ENCODE results near the gene MOG. TPM values are rescaled to one million over a fixed set of nuclear protein-coding genes. Genes with fewer than 3 reads are reported as not detected.

The MOG gene
- total RNA-seq, 6 experiments from 2014 or later = not detected

DNA sequence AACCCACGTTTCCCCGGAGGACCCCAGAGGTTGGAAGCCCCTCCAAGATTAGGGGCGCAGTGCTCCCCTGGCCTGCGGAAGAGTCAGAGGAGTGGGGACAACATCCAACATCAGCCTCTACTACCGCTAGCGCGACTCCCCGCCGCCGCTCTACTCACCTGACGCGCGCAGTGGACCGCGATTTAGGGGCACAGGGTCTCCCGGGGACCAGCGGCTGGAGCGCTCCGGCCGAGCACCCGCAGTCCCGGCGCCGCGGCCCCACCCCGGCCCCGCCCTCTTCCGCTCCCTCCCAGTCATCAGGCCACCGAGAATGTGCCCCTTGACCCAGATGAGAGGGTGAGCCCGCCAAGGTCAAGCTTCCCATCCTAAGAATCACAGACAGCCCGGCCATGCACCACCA is 24.0 kb downstream of the MOG start, which contains the start of gene ZFP57:
TSS of gene ZFP57 (minus strand) at position 249 of the 400 bp plus-strand sequence. CDS start 4,149 bp downstream, outside the sequence.
- Histone ChIP-seq H3K4me1 (no peaks in the 10 kb centered on the region), H3K9me3 (no peaks in the 10 kb centered on the region), H3K27me3 (peaks cover 0 to 4% of the 10 kb centered on the region in 2 donors), H3K36me3 (no peaks in the 10 kb centered on the region), H3K27ac (no peak within 1 kb of the TSS), H3K4me3 (no peak within 1 kb of the TSS)
- DNase-seq (no peak), ATAC-seq (no peak)
- WGBS (ENCODE audit: insufficient coverage, low coverage, low lambda C conversion rate, missing lambda C conversion rate) = 39% methylated on average over 8 of the region's 31 CpGs
- intact Hi-C loops (cut with DNase I) = no loop called here
- TF ChIP-seq, protein P1, sequence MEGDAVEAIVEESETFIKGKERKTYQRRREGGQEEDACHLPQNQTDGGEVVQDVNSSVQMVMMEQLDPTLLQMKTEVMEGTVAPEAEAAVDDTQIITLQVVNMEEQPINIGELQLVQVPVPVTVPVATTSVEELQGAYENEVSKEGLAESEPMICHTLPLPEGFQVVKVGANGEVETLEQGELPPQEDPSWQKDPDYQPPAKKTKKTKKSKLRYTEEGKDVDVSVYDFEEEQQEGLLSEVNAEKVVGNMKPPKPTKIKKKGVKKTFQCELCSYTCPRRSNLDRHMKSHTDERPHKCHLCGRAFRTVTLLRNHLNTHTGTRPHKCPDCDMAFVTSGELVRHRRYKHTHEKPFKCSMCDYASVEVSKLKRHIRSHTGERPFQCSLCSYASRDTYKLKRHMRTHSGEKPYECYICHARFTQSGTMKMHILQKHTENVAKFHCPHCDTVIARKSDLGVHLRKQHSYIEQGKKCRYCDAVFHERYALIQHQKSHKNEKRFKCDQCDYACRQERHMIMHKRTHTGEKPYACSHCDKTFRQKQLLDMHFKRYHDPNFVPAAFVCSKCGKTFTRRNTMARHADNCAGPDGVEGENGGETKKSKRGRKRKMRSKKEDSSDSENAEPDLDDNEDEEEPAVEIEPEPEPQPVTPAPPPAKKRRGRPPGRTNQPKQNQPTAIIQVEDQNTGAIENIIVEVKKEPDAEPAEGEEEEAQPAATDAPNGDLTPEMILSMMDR (IDR thresholded peaks at IDR 0.05) = no peak
- TF ChIP-seq POLR2A (IDR thresholded peaks at IDR 0.05) = no peak

DNA sequence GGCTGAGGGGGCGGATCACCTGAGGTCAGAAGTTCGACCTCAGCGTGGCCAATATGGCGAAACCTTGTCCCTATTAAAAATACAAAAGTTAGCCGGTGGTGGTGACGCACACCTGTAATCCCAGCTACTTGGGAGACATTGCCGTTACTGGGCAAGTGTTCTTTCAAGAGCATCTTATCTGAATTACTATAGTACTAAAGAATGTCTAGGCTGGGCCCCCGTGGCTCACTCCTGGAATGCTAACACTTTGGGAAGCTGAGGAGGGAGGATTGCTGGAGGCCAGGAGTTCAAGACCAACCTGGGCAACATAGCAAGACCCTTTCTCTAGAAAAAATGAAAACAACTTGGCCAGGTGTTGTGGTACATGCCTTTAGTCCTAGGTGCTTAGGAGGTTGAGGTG is 24.9 kb downstream of the MOG start:
- H3K4me1 ChIP-seq = no peaks in the 10 kb centered on the region
- intact Hi-C loops (cut with DNase I) = no loop called here
- H3K27ac ChIP-seq = no peak overlapping the region
- peaks cover 0 to 4% of the 10 kb centered on the region in 2 donors for H3K27me3 ChIP-seq
- H3K36me3 ChIP-seq = no peaks in the 10 kb centered on the region
- ATAC-seq (no peak), DNase-seq (no peak)
- no peaks in the 10 kb centered on the region for H3K9me3 ChIP-seq
- H3K4me3 ChIP-seq = no peak overlapping the region
- TF ChIP-seq, protein P1 (IDR thresholded peaks at IDR 0.05) = no peak
- no peak for TF ChIP-seq POLR2A (IDR thresholded peaks at IDR 0.05)
- WGBS (ENCODE audit: insufficient coverage, low coverage, low lambda C conversion rate, missing lambda C conversion rate) = 57% methylated on average over 3 of the region's 8 CpGs

DNA sequence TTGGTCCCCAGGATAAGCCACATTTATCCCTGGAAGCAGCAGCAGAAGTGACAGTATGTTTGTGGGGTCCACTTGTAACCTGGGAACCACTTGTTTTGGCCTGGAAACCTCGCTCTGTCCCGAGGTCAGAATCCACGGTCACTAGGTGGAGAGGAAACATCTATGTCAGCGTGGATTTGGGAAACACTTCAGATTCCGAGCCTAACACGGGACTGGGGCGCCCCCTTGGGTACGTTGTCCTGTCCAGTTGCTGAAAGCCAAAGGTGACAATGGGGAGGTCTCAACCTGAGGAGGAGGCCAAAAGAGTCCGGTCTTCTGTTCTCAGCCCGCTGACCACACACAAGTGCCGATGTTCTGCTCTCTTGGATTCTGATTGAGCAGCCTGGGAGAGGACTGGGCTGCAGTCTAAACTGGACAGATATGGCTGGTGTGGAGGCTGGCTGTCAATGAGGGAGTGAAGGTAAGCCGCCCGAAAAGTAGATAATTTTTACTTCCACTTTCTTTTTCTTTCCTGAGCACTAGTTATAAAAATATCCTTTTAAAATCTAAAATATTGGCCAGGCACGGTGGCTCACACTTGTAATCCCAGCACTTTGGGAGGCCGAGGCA is 28.9 kb downstream of the MOG start:
- WGBS (ENCODE audit: insufficient coverage, low coverage, low lambda C conversion rate, missing lambda C conversion rate) = 47% methylated on average over 14 of the region's 15 CpGs

DNA sequence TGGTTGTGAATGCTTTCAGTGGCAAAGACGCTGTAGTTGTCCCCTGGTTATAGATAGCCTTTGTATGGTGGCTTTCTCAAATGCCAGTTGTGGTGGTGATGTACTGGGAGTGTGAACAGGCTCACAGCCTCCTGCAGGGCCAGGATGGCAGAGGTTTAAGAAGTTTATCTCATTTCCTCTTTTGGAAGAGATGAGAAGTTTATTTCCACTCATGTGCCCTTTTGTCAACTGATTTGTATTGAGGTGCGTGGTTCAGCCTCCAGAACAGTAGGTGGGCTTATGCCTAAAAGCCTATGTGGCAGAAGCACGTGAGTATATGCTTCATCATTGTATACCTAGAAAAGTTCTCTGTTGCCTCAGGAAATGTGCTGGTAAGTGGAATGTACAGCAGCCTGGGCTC is 37.7 kb downstream of the MOG start:
- 0% methylated on average over 1 of the region's 3 CpGs for WGBS (ENCODE audit: insufficient coverage, low coverage, low lambda C conversion rate, missing lambda C conversion rate)
- no peaks in the 10 kb centered on the region for H3K27me3 ChIP-seq
- H3K4me1 ChIP-seq = no peaks in the 10 kb centered on the region
- intact Hi-C loops (cut with DNase I) = no loop called here
- ATAC-seq (no peak), DNase-seq (no peak)
- H3K36me3 ChIP-seq = no peaks in the 10 kb centered on the region
- H3K4me3 ChIP-seq = no peak overlapping the region
- H3K9me3 ChIP-seq = no peaks in the 10 kb centered on the region
- TF ChIP-seq, protein P1 (IDR thresholded peaks at IDR 0.05) = no peak
- TF ChIP-seq POLR2A (IDR thresholded peaks at IDR 0.05) = no peak
- no peak overlapping the region for H3K27ac ChIP-seq

More for the DNA sequence above, 28.9 kb downstream of the MOG start:
- H3K27ac ChIP-seq = no peak overlapping the region
- ATAC-seq (peak in 1 of 4 donors; percentile 72), DNase-seq (no peak)
- H3K4me3 ChIP-seq = peak overlapping the region in 1 of 3 donors; percentile 14
- H3K9me3 ChIP-seq = no peaks in the 10 kb centered on the region
- TF ChIP-seq, protein P1 (IDR thresholded peaks at IDR 0.05) = peak in 1 of 4 donors; percentile 17
- TF ChIP-seq POLR2A (IDR thresholded peaks at IDR 0.05) = no peak
- no peaks in the 10 kb centered on the region for H3K4me1 ChIP-seq
- peaks cover 0 to 2% of the 10 kb centered on the region in 2 donors for H3K27me3 ChIP-seq
- intact Hi-C loops (cut with DNase I) = no loop called here
- H3K36me3 ChIP-seq = no peaks in the 10 kb centered on the region
